Erythroblast (primary cell): ENCODE data around the gene SLCO2A1.

Experiments used
- GATA1 ChIP-seq: IDR thresholded peaks from 2 replicates; pipeline ENCODE4 v1.6.1; 2011; ENCODE audit warnings: low read depth, mild to moderate bottlenecking, control low read depth, low read length, moderate library complexity
- POLR2A ChIP-seq: IDR thresholded peaks from 2 replicates; pipeline ENCODE4 v1.6.1; 2011; ENCODE audit warnings: mild to moderate bottlenecking, low read length

- TF ChIP-seq POLR2A (no peak), GATA1 (no peak)
These were observed 430 bp downstream of the SLCO2A1 start for GRCh38 chr3:134029256-134029733.
